NCI-H226 (cell line): Measurements from ENCODE around the gene SLC39A3.

Experiments used
- DNase-seq: peaks from one replicate; pipeline ENCODE4 v3.0.0-alpha.2; 2015

SLC39A3 gene

GRCh38 chr19:2701361-2702169 lies 38.3 kb downstream of the SLC39A3 start:
- DNase-seq = no peak

- DNase-seq = no peak
These were observed 39.0 kb downstream of the SLC39A3 start for GRCh38 chr19:2700660-2701360.

- no peak for DNase-seq
These were observed 40.2 kb downstream of the SLC39A3 start for GRCh38 chr19:2699413-2700140.

GRCh38 chr19:2694196-2694595 lies 45.6 kb downstream of the SLC39A3 start:
- DNase-seq = no peak

GRCh38 chr19:2693492-2694160 lies 46.2 kb downstream of the SLC39A3 start:
- DNase-seq = no peak

- DNase-seq = no peak
These were observed 47.9 kb downstream of the SLC39A3 start for GRCh38 chr19:2691951-2692350.

- DNase-seq = no peak
These were observed 49.0 kb downstream of the SLC39A3 start for GRCh38 chr19:2690856-2691255.

- DNase-seq = no peak
These were observed 53.5 kb downstream of the SLC39A3 start for GRCh38 chr19:2686360-2686759.

GRCh38 chr19:2685204-2685704 lies 54.6 kb downstream of the SLC39A3 start:
- no peak for DNase-seq

GRCh38 chr19:2683430-2684003 lies 56.3 kb downstream of the SLC39A3 start:
- DNase-seq = no peak
